Mesenteric fat pad (tissue), 1 donor: ENCODE results near the gene RNASE13. TPM values are rescaled to one million over a fixed set of nuclear protein-coding genes. Genes with fewer than 3 reads are reported as not detected.

ENCODE experiments used
- DNase-seq: peaks from one replicate; pipeline ENCODE4 v3.0.0-alpha.2; 2020; ENCODE audit warnings: low spot score
- long read RNA-seq: library from polyadenylated mRNA; unstranded; transcript quantifications from one replicate; pipeline ENCODE4 v2.0.0, GENCODE V29; 2020
- total RNA-seq: library from RNA; stranded (reverse); fragmentation: NEBNext Ultra II Directional; extraction: Animal tissue kit (Norgen Biotek cat#: 25700); gene quantifications from one replicate; pipeline ENCODE4 v1.2.1, GENCODE V29; 2021
- donor health status: DM: yes; HTN: yes; CAD: no.

RNASE13 gene
- total RNA-seq = not detected
- long read RNA-seq = 0 reads

GRCh38 chr14:21034707-21035106 is at the start of gene RNASE13:
RNASE13 (minus strand) TSS chr14:21034807; CDS start chr14:21034288, 519 bp downstream.
- no peak for DNase-seq

DNA sequence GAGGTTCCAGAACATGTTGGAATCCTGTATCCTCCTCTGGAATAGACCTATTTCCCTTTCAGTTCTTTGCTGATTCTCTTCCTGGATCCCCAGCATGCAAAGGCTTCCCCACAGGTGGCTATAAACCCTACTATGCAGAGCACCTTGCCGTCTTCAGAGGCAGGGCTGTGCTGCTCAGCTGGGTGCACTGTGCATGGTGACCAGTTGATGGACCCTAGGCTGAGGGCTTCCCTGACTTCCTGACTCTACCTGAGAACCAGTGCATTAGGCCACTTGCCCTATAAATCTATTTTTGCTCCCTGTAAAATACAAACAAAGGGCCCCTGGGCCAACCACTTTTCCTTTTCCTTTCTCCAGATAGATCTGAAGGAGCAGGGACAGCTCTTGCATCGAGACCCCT is 49.8 kb upstream of the RNASE13 start:
- no peak for DNase-seq

DNA sequence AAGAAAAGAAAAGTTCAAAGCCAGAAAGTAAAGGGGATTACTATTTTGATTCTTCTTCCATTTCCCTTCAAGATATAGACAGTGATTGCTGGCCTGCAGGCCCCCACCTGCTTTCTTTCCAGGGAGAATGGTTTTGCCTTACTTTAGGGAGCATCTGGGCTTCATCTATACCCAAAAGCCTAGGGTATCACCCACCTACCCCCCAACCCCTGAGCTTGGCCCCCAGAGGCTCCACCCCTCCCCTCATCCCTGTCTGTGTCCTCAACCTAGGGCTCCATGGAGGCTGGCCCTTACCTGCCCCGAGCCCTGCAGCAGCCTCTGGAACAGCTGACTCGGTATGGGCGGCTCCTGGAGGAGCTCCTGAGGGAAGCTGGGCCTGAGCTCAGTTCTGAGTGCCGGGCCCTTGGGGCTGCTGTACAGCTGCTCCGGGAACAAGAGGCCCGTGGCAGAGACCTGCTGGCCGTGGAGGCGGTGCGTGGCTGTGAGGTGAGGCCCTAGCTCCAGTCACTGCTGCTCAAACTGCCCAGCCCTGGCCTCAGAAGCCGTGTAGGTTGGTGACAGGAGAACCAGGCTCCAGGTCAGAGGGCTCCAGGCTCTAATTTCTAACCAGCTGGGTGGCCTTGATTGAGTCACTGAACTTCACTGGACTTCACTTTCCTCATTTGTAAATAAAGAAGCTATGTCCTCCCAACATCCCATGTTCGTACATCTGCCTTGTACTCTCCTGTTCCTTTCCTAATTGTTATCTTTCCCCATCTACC is 49.1 kb upstream of the RNASE13 start:
- no peak for DNase-seq

DNA sequence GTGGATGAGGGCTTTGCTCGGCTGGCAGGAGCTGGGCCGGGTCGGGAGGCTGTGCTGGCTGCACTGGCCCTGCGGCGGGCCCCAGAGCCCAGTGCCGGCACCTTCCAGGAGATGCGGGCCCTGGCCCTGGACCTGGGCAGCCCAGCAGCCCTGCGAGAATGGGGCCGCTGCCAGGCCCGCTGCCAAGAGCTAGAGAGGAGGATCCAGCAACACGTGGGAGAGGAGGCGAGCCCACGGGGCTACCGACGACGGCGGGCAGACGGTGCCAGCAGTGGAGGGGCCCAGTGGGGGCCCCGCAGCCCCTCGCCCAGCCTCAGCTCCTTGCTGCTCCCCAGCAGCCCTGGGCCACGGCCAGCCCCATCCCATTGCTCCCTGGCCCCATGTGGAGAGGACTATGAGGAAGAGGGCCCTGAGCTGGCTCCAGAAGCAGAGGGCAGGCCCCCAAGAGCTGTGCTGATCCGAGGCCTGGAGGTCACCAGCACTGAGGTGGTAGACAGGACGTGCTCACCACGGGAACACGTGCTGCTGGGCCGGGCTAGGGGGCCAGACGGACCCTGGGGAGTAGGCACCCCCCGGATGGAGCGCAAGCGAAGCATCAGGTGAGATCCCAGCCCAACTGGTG is 47.0 kb upstream of the RNASE13 start:
- DNase-seq = no peak

GRCh38 chr14:21078726-21079125 is 44.1 kb upstream of the RNASE13 start:
- DNase-seq = no peak

DNA sequence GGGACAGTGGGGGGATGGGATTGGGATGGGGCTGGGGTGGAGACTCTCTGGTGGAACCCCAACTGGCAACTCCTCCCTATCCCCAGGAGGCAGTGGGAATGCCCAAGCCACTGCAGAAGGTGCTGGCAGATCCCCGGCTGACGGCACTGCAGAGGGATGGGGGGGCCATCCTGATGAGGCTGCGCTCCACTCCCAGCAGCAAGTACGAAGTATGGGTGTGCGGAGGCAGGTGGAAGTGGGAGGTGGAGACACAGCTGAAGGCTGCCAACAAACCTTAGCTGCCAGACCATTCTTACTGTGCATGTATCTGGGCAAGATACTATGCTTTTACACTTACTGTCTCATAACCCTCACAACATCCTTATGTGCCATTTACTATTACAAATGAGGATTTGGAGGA is 43.7 kb upstream of the RNASE13 start:
- no peak for DNase-seq

DNA sequence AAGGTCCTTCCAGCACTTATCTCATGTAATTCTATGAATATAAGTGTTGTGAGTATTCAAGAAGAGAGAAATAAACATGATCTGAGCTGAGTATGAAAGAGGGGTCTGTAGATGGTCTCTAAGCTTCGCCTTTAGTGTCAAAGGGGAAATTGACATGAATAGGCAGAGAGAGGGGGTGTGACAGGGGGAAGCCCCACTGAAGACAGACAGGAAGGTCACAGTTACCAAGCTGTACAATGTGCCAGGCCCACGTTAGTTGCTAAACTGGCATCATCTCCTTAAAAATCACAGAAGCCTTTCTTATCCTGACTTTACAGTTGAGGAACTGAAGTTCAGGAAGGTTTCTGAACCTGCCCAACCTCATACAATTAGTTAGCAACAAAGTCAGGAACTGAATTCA is 43.1 kb upstream of the RNASE13 start:
- no peak for DNase-seq

GRCh38 chr14:21075719-21076437 is 41.3 kb upstream of the RNASE13 start:
- no peak for DNase-seq

DNA sequence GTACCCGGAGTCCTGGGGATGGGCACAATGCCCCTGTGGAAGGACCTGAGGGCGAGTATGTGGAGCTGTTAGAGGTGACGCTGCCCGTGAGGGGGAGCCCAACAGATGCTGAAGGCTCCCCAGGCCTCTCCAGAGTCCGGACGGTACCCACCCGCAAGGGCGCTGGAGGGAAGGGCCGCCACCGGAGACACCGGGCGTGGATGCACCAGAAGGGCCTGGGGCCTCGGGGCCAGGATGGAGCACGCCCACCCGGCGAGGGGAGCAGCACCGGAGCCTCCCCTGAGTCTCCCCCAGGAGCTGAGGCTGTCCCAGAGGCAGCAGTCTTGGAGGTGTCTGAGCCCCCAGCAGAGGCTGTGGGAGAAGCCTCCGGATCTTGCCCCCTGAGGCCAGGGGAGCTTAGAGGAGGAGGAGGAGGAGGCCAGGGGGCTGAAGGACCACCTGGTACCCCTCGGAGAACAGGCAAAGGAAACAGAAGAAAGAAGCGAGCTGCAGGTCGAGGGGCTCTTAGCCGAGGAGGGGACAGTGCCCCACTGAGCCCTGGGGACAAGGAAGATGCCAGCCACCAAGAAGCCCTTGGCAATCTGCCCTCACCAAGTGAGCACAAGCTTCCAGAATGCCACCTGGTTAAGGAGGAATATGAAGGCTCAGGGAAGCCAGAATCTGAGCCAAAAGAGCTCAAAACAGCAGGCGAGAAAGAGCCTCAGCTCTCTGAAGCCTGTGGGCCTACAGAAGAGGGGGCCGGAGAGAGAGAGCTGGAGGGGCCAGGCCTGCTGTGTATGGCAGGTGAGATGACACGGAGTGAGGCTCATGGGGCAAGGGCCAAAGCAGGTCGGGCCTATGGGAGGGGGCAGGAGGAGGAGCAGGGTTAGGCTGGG is 40.0 kb upstream of the RNASE13 start:
- no peak for DNase-seq

DNA sequence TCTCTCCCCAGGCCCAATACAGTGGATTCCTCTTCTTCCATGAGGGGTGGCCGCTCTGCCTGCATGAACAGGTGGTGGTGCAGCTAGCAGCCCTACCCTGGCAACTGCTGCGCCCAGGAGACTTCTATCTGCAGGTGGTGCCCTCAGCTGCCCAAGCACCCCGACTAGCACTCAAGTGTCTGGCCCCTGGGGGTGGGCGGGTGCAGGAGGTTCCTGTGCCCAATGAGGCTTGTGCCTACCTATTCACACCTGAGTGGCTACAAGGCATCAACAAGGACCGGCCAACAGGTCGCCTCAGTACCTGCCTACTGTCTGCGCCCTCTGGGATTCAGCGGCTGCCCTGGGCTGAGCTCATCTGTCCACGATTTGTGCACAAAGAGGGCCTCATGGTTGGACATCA is 39.3 kb upstream of the RNASE13 start:
- DNase-seq = peak; percentile 51

GRCh38 chr14:21072781-21073339 is 38.3 kb upstream of the RNASE13 start:
- DNase-seq = peak; percentile 47

DNA sequence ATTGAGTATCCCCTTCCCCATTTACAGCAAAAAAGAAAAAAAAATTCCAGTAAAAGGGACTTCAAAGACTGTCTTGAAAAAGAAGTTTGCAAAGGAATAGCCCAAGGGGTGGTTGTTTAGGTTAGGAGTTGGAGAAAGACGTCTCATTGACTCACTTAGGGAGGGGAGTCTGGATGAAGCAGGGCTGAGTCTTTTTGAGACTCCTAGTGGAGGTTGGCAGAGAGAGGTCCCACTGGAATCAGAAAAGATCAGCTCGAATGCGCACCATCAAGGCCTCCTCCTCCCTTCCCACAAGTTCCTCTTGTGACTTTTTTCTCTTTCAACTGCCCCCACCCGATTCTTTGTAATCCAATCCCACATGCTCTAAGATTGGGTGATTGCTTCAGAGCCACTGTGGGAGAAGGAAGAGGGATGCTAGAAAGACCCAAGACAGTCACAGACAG is 37.4 kb upstream of the RNASE13 start:
- DNase-seq = peak; percentile 49

DNA sequence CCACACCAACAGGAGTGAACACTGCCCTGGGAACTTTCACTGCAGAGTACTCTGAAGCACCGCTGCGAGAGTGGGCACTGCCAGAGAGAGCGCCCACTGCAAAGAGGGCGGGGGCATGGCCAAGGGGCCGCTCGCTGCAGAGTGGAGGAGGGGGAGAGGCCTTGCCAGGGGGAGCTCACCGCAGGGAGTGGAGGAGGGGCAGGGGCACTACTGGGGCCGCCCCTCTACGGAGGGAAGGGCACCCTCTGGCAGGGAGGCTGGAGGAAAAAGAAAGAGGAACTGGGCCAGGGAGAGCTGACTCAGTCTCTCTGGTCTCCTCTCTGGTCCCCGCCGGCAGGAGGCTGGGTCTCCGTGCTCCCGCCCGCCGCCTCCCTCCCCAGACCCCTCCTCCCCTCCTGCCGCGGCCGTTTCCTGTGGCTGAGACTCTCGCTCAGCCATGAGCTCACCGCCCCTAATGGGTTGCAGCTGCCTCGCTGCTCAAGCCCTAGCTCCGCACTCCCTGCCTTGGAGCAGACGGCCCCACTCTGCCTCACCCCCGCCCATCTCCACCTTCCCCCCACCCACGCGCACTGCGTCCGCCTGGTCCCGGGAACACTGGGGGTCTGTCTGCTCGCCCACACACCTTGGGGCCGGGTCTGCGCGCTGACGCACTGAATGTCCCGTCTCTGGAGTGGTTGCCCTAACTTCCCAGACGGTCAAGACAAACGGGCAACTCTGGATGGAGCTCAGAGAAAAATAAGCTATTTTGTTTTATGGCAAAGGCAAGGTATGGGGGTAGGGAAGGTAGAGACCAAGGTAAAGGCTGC is 36.8 kb upstream of the RNASE13 start:
- peak; percentile 92 for DNase-seq

GRCh38 chr14:21070610-21071224 is 36.1 kb upstream of the RNASE13 start:
- DNase-seq = peak; percentile 88

- DNase-seq = peak; percentile 90
These were observed 35.5 kb upstream of the RNASE13 start, which contains the start of gene ARHGEF40 for GRCh38 chr14:21070083-21070609. ARHGEF40 (plus strand) TSS chr14:21070304; CDS start chr14:21070397, 93 bp downstream.

DNA sequence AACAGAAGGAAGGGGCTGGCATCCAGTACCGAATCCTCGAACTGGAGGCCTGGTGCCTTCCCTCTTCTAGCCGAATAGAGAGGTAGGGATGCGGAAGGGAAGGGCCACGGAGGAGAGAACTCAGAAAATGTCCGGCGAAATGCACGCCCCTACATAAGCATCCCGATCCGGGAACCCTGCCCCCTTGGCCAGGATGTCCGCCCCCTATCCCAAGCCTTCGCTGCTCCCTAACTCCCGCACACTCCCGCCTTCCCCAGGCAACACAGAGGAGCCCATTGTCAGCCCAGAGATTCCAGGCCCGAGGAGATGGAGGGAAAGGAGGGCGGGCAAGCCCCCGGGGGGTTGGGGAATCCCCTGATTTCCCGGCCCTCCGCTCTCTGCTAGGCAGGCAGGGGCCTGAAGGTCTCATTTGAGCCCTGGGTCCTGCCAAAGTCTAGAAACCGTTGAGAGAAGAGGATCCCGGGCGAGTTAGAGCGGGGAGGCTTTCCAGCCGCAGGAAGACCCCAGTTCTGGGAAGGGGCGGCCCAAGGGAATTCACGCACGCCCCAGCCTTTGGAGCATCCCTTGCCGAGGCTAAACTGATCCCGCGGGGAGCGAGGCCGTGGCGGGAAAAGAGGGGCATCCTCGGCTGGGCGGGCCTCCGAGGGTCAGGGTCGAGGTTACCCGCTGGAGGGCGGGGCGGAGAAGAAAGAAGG is 34.9 kb upstream of the RNASE13 start:
- DNase-seq = peak; percentile 78

GRCh38 chr14:21068521-21069387 is 34.1 kb upstream of the RNASE13 start:
- DNase-seq = peak; percentile 88
